Caco-2 (cell line): ENCODE data around the gene YES1. TPM values are rescaled to one million over a fixed set of nuclear protein-coding genes. Genes with fewer than 3 reads are reported as not detected.

Source experiments
- BruUV-seq: library from RNA; stranded (reverse); fragments of 400-500 nt; replicated peaks from 2 replicates; lab custom pipeline; 2021; lab: Mats Ljungman, UMichigan
- CTCF ChIA-PET: fragments of 300-600 bp; sonication (Branson Sonifier 250); formaldehyde crosslinking; loops from one replicate; lab custom pipeline; 2022; ENCODE audit warnings: antibody characterized with exemption; lab: Charles Lee
- POLR2A ChIA-PET: fragments of 300-600 bp; sonication (Branson Sonifier 250); formaldehyde crosslinking; loops from one replicate; lab custom pipeline; 2022; ENCODE audit warnings: antibody characterized with exemption; lab: Charles Lee
- DNase-seq, 2 experiments: peaks; one replicate each; pipeline versions ENCODE4 v3.0.0 to v3.0.0-alpha.2; 2020 to 2022
- H3K27me3 ChIP-seq: replicated peaks from 2 replicates; pipeline ENCODE4 v1.6.0; 2011; ENCODE audit warnings: low read length; ENCODE audit not compliant: control insufficient read depth, insufficient read depth
- H3K36me3 ChIP-seq: 2 replicates; pipeline ENCODE4 v1.5.1; 2011; ENCODE audit warnings: low read length; ENCODE audit not compliant: control insufficient read depth, insufficient read depth
- H3K4me1 ChIP-seq: fragments of 250-450 bp; sonication (Bioruptor Pico); 2 replicates; pipeline ENCODE4 v1.5.1; 2020; ENCODE audit warnings: mild to moderate bottlenecking
- H3K4me3 ChIP-seq: 2 replicates; pipeline ENCODE4 v1.5.1; 2011; ENCODE audit warnings: low read depth, mild to moderate bottlenecking, control low read depth, low read length
- H3K9me3 ChIP-seq: fragments of 250-450 bp; sonication (Bioruptor Pico); 2 replicates; pipeline ENCODE4 v1.5.1; 2020; ENCODE audit warnings: mild to moderate bottlenecking, moderate library complexity
- H3K27ac Mint-ChIP-seq: one replicate; pipeline ENCODE4 v1.8.0; 2022; ENCODE audit warnings: mixed read lengths; ENCODE audit not compliant: unreplicated experiment
- H3K27me3 Mint-ChIP-seq: one replicate; pipeline ENCODE4 v1.8.0; 2022; ENCODE audit warnings: mixed read lengths; ENCODE audit not compliant: insufficient read depth, unreplicated experiment
- H3K36me3 Mint-ChIP-seq: one replicate; pipeline ENCODE4 v1.8.0; 2022; ENCODE audit warnings: mild to moderate bottlenecking, mixed read lengths; ENCODE audit not compliant: insufficient read depth, unreplicated experiment
- H3K4me1 Mint-ChIP-seq: one replicate; pipeline ENCODE4 v1.8.0; 2022; ENCODE audit warnings: low read depth, mixed read lengths; ENCODE audit not compliant: unreplicated experiment
- H3K4me3 Mint-ChIP-seq: one replicate; pipeline ENCODE4 v1.8.0; 2022; ENCODE audit warnings: mild to moderate bottlenecking, moderate library complexity, mixed read lengths; ENCODE audit not compliant: unreplicated experiment
- H3K9me3 Mint-ChIP-seq: one replicate; pipeline ENCODE4 v1.8.0; 2022; ENCODE audit warnings: mixed read lengths; ENCODE audit not compliant: unreplicated experiment
- CTCF ChIP-seq, 2 experiments: fragments of 200-600 bp in 1 of 2; IDR thresholded peaks; 1 replicate in 1 of 2; 2 replicates in 1 of 2; pipeline versions ENCODE4 v1.5.1 to v1.8.0; 2011 to 2022; ENCODE audit warnings: antibody characterized with exemption in 1 of 2, control low read depth in 1 of 2, inconsistent platforms in 1 of 2, low read depth in 1 of 2, low read length in 1 of 2, mild to moderate bottlenecking in 1 of 2, moderate library complexity in 1 of 2; ENCODE audit not compliant: insufficient read depth in 1 of 2, severe bottlenecking in 1 of 2, unreplicated experiment in 1 of 2
- intact Hi-C: fragments of 100-400 bp; cut with micrococcal nuclease; formaldehyde crosslinking; loops from one replicate; pipeline ENCODE4 v1.10.0; 2022; ENCODE audit not compliant: unreplicated experiment
- total RNA-seq: library from RNA; stranded (reverse); gene quantifications from 2 replicates; pipeline ENCODE4 v1.2.3, GENCODE V29; 2022

Gene YES1
- total RNA-seq, 1 experiment from 2014 or later, result 95.0 TPM

GRCh38 chr18:830315-830901 is 18.4 kb upstream of the YES1 start:
- H3K9me3 Mint-ChIP-seq, result no peaks in the 10 kb centered on the region
- H3K36me3 Mint-ChIP-seq, result no peaks in the 10 kb centered on the region
- POLR2A ChIA-PET, result no interaction called here

GRCh38 chr18:829432-829831 is 17.4 kb upstream of the YES1 start:
- Mint-ChIP-seq H3K4me3 (no peak overlapping the region), H3K27ac (no peak overlapping the region), H3K36me3 (no peaks in the 10 kb centered on the region), H3K4me1 (peaks cover 9% of the 10 kb centered on the region), H3K27me3 (no peaks in the 10 kb centered on the region), H3K9me3 (no peaks in the 10 kb centered on the region)
- ChIA-PET CTCF (interaction anchor here (1.7 to 1.9 kb wide), 2 partner anchors 10 to 87 kb away, joined by 10 read pairs; no protein-coding TSS in a partner anchor), POLR2A (no interaction called here)
- H3K4me1 ChIP-seq, result peaks cover 10% of the 10 kb centered on the region; the same call in 1 of the 2 replicates
- DNase-seq, result no peak
- intact Hi-C loops, result no loop called here
- H3K36me3 ChIP-seq, result no peaks in the 10 kb centered on the region
- no peaks in the 10 kb centered on the region for H3K9me3 ChIP-seq
- no peaks in the 10 kb centered on the region for H3K27me3 ChIP-seq
- TF ChIP-seq CTCF (IDR thresholded peaks at IDR 0.05; ENCODE audit: insufficient read depth in 1 of 2, low read depth in 1 of 2, low read length in 1 of 2, severe bottlenecking in 1 of 2, unreplicated experiment in 1 of 2), result no peak
- no TSS peak for BruUV-seq
- no peak overlapping the region for H3K4me3 ChIP-seq

More at GRCh38 chr18:830315-830901, 18.4 kb upstream of the YES1 start:
- H3K36me3 ChIP-seq, result no peaks in the 10 kb centered on the region
- no peaks in the 10 kb centered on the region for H3K27me3 Mint-ChIP-seq
- intact Hi-C loops, result loop anchor here (1.0 to 10.0 kb wide), 3 partner anchors 176 to 546 kb away; partner anchors contain the start of gene TYMS
- no peak for TF ChIP-seq CTCF (IDR thresholded peaks at IDR 0.05; ENCODE audit: insufficient read depth in 1 of 2, low read depth in 1 of 2, low read length in 1 of 2, severe bottlenecking in 1 of 2, unreplicated experiment in 1 of 2)
- no peaks in the 10 kb centered on the region for H3K27me3 ChIP-seq
- H3K4me3 Mint-ChIP-seq, result no peak overlapping the region
- no TSS peak for BruUV-seq
- peaks cover 9% of the 10 kb centered on the region for H3K4me1 Mint-ChIP-seq
- H3K9me3 ChIP-seq, result no peaks in the 10 kb centered on the region
- CTCF ChIA-PET, result interaction anchor here (0.9 to 1.9 kb wide), 7 partner anchors 9 to 206 kb away, joined by 3 to 10 read pairs (median 6); partner anchors contain the start of gene ENOSF1
- no peak overlapping the region for H3K4me3 ChIP-seq
- no peak overlapping the region for H3K27ac Mint-ChIP-seq
- no peak for DNase-seq
- peaks cover 10% of the 10 kb centered on the region; the same call in 1 of the 2 replicates for H3K4me1 ChIP-seq

- POLR2A ChIA-PET, result no interaction called here
- DNase-seq, result no peak
- H3K4me3 ChIP-seq, result no peak overlapping the region
- no TSS peak for BruUV-seq
- no peaks in the 10 kb centered on the region for H3K27me3 ChIP-seq
- H3K4me1 Mint-ChIP-seq, result peaks cover 5% of the 10 kb centered on the region
- no peaks in the 10 kb centered on the region for H3K36me3 ChIP-seq
- H3K27ac Mint-ChIP-seq, result peak overlapping the region; percentile 22
- H3K9me3 ChIP-seq, result no peaks in the 10 kb centered on the region
- no peaks in the 10 kb centered on the region for H3K27me3 Mint-ChIP-seq
- no peak overlapping the region for H3K4me3 Mint-ChIP-seq
- intact Hi-C loops, result no loop called here
- no peaks in the 10 kb centered on the region for H3K9me3 Mint-ChIP-seq
- no peak for TF ChIP-seq CTCF (IDR thresholded peaks at IDR 0.05; ENCODE audit: insufficient read depth in 1 of 2, low read depth in 1 of 2, low read length in 1 of 2, severe bottlenecking in 1 of 2, unreplicated experiment in 1 of 2)
- CTCF ChIA-PET, result no interaction called here
- peaks cover 7% of the 10 kb centered on the region; the same call in 1 of the 2 replicates for H3K4me1 ChIP-seq
- H3K36me3 Mint-ChIP-seq, result no peaks in the 10 kb centered on the region
Measured at GRCh38 chr18:827093-827677, 15.1 kb upstream of the YES1 start.
